Mesodermal cell (in vitro differentiated cells): ENCODE results near the gene PRKAR1B.
"Not testable (repeated sequence)": the region's sequence is repeated elsewhere in the genome, so short reads cannot be mapped to it uniquely, and the experiment has no call there.

Experiments used
- H3K27ac ChIP-seq: 2 replicates; pipeline ENCODE4 v1.7.0; 2013; ENCODE audit warnings: mild to moderate bottlenecking, low read depth, low read length, moderate library complexity; ENCODE audit not compliant: severe bottlenecking
- H3K36me3 ChIP-seq: 2 replicates; pipeline ENCODE4 v1.7.1; 2013; ENCODE audit warnings: mild to moderate bottlenecking, low read length, moderate library complexity; ENCODE audit not compliant: control insufficient read depth, insufficient read depth
- H3K4me1 ChIP-seq: one replicate; pipeline ENCODE4 v1.7.1; 2013; ENCODE audit warnings: mild to moderate bottlenecking, low read length; ENCODE audit not compliant: insufficient read depth, control insufficient read depth, poor library complexity, severe bottlenecking
- H3K4me3 ChIP-seq: 2 replicates; pipeline ENCODE4 v1.7.0; 2013; ENCODE audit warnings: low read length, control low read depth, mild to moderate bottlenecking; ENCODE audit not compliant: insufficient read depth, poor library complexity, severe bottlenecking; ENCODE audit errors: extremely low read depth
- H3K9me3 ChIP-seq: 2 replicates; pipeline ENCODE4 v1.7.1; 2013; ENCODE audit warnings: mild to moderate bottlenecking, low read length, moderate library complexity; ENCODE audit not compliant: control insufficient read depth
- WGBS, 2 experiments: methylation state at CpG; one replicate each; pipeline ENCODE4 v1.1.5; 2013; ENCODE audit warnings: missing lambda C conversion rate in 2 of 2; ENCODE audit not compliant: insufficient coverage in 2 of 2; 5-methylcytosine and 5-hydroxymethylcytosine counted together

PRKAR1B gene

DNA sequence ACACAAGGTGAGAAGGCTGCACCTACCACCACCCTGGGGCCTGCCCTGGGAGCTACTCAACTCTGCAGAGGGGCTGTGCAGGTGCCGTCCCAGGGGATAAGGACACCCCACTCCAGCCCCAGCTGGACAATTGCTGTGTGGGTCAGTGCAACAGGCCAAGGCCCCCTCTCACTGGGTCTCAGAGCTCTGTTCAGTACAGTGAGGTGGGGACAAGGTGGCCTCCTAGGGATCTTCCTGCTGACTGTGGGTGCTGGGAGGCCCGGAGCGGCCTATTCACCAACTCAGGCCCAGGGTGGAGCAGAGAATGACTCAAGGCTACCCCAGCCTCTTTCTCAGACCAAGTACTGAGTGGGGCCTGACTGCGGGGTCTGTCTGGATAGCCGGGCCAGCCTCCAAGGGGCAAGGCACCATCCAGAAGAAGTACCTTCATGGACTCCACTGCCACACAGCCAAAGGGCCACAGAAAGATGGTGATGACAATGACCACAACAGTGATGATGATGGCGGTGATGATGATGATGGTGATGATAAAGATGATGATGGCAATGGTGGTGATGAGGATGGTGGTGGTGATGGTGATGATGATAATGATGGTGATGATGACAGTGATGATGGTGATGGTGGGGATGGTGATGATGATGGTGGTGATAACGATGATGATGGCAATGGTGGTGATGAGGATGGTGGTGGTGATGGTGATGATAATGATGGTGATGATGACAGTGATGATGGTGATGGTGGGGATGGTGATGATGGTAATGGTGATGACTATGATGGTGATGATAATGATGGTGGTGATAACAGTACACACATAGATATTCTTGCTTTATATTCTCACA is 60.4 kb downstream of the PRKAR1B start:
- Histone ChIP-seq H3K9me3 (peaks cover 4% of the 10 kb centered on the region), H3K4me1 (peaks cover 3% of the 10 kb centered on the region), H3K36me3 (no peaks in the 10 kb centered on the region), H3K27ac (no peak overlapping the region), H3K4me3 (no peak overlapping the region)
- 92 to 93% methylated on average over 5 to 6 of the region's 7 CpGs for WGBS, 2 experiments

DNA sequence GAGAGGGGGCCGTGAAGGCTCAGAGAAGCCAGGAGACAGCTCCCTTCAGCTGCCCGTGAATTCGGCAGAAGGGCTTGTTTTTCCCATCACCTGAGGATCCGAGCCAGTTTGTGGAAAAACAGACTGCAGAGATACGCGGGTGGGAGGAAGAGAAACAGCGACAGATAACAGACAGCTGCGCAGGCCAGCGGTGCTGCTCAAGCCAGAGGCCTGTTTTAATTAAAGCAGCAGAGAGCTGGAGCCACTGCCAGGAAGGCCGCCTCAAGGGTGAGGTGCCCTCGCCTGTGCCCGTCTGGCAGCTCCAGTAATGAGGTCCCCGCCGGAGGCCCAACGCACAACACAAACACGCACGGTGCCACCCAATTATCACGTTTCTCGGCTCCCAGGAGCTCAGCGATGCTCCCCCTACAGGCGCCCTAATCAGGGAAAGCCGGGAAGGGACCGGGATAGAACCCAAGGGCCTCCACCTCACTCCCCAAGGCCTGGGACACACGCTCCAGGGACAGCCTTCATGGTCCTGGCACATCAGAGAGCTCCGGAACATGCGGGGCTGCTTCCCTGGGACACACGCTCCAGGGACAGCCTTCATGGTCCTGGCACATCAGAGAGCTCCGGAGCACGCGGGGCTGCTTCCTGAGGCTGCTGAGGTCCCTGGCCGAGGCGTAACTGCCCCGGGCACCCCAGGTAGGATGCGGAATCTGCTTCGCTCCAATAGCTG is 61.2 kb downstream of the PRKAR1B start:
- Histone ChIP-seq H3K27ac (peak overlapping the region; percentile 41), H3K4me1 (peaks cover 3% of the 10 kb centered on the region)
- 72 to 73% methylated on average over 33 to 35 of the region's 35 CpGs for WGBS, 2 experiments

DNA sequence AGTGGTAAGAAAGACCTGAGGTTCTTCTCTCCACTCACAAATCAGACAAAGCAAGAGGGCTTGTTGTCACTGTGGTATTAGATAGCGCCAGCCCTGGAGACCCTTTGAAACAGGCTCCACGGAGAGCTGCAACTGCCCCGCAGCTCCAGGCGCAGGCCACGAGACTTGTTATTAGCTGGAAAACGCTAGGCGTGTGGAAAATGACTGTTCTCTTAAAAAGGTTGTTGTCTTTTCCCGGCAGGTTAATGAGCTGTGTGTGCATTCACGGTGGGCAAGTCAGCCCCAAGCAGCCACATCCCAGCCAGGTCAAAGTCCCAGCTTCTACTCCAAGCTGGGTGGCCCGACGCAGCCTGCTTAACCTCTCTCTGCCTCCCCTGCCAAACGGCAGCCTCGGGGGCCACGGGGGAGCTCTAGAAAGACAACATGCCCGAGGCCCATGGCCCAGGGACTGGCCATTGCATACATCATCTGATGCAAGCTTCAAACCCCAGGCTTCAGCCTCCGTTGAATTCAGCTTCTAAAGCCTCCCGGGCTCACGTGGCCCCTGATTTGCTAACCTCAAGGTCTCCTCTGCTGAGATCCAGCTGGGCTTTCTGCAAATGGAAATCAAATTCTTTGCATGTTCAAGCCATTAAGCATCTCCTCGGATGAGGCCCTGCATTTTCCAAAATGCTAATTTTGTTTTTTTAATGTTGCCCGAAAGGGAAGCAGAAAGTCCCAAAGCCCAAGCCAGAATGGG is 61.9 kb downstream of the PRKAR1B start:
- 63 to 64% methylated on average over 16 to 20 of the region's 20 CpGs for WGBS, 2 experiments
- Histone ChIP-seq H3K4me1 (peaks cover 3% of the 10 kb centered on the region), H3K27ac (peak overlapping the region; percentile 41)

More for the DNA sequence above, 61.2 kb downstream of the PRKAR1B start:
- Histone ChIP-seq H3K36me3 (no peaks in the 10 kb centered on the region), H3K9me3 (peaks cover 4% of the 10 kb centered on the region), H3K4me3 (no peak overlapping the region)

DNA sequence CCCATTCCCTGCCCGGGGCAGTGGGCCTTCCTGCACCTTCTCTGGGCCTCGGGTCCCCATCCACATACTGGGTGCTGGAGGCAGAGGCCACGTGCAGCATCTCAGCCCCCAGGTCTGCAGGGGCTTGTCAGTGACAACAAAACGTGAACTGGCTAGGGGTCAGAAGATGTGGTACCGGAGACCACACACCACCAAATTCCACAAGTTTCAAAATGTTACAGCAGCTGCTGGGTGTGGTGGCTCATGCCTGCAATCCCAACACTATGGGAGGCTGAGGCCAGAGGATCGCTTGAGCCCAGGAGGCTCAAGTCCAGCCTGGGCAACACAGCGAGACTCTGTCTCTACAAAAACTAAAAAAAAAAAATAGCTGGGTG is 62.7 kb downstream of the PRKAR1B start:
- 95 to 96% methylated on average over 4 to 6 of the region's 7 CpGs for WGBS, 2 experiments
- Histone ChIP-seq H3K4me3 (no peak overlapping the region), H3K4me1 (peaks cover 3% of the 10 kb centered on the region), H3K27ac (no peak overlapping the region), H3K9me3 (peaks cover 4% of the 10 kb centered on the region), H3K36me3 (no peaks in the 10 kb centered on the region)

More for the DNA sequence above, 61.9 kb downstream of the PRKAR1B start:
- Histone ChIP-seq H3K4me3 (no peak overlapping the region), H3K36me3 (no peaks in the 10 kb centered on the region), H3K9me3 (peaks cover 4% of the 10 kb centered on the region)

DNA sequence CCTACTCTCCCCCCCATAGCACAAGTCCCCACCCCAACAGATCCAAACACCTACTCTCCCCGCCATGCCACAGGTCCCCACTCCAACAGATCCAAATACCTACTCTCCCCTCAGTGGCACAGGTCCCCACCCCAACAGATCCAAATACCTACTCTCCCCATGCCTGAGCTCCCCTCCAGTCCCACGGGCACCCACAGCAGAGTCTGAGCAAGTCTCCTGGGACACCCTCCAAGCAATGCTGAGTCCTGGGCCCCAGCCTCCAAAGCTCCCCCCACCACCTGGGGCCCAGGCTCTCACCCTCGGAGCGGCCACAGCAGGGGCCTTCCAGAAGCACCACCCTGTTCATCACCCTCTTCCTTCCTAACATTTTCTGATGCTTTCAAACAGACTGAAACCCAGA is 64.5 kb downstream of the PRKAR1B start:
- H3K27ac ChIP-seq = no peak overlapping the region
- no peak overlapping the region for H3K4me3 ChIP-seq
- peaks cover 3% of the 10 kb centered on the region for H3K4me1 ChIP-seq
- 91 to 92% methylated on average over 2 to 4 of the region's 4 CpGs for WGBS, 2 experiments
- H3K9me3 ChIP-seq = no peaks in the 10 kb centered on the region
- no peaks in the 10 kb centered on the region for H3K36me3 ChIP-seq

DNA sequence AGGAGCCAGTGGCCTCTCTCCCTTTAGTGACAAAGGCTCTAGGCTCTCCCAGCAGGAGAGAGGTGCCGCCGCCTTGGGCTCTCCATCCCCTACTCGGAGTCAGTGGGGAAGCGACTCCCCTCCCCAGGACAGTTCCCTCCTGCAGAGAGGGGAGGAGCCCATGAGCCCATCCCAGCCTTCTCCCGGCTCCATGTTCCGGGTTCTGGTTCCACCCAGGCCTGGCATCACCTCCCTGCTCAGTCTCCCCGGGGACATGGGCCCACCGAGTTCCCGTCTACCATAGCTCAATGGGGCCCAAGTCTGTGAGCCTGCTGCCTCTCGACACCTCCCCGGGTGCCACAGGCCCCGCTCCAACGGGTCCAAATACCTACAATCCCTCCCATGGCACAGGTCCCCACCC is 67.1 kb downstream of the PRKAR1B start:
- Histone ChIP-seq H3K36me3 (no peaks in the 10 kb centered on the region), H3K4me3 (no peak overlapping the region), H3K9me3 (no peaks in the 10 kb centered on the region), H3K27ac (no peak overlapping the region), H3K4me1 (no peaks in the 10 kb centered on the region)
- 96% methylated on average over 6 to 12 of the region's 13 CpGs for WGBS, 2 experiments

DNA sequence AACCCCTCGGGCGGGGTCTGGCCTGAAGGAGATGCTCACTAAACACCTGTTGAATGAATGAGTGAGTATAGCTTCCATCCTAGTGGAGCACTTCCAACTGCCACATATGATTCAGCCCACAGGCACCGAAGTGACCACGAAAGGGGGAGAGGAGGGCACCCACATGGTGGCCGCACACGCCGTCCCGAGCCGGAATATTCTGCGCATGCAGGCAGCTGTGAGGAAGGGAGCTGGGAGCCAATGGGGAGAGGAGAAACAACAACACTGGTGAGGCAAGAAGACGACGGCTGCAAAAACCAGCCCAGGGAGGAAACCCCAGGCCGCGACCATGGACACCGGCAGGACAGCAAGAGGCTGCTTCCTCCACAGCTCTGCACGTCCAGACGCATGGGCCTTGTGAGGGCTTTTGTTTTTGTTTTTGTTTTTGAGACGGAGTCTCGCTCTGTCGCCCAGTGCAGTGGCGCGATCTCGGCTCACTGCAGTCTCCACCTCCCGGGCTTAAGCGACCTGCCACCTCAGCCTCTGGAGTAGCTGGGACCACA is 67.7 kb downstream of the PRKAR1B start:
- Histone ChIP-seq H3K4me3 (no peak overlapping the region), H3K27ac (no peak overlapping the region), H3K36me3 (no peaks in the 10 kb centered on the region), H3K4me1 (no peaks in the 10 kb centered on the region), H3K9me3 (peaks cover under 1% of the 10 kb centered on the region)
- WGBS, 2 experiments = 94 to 100% methylated on average over 13 to 18 of the region's 25 CpGs

DNA sequence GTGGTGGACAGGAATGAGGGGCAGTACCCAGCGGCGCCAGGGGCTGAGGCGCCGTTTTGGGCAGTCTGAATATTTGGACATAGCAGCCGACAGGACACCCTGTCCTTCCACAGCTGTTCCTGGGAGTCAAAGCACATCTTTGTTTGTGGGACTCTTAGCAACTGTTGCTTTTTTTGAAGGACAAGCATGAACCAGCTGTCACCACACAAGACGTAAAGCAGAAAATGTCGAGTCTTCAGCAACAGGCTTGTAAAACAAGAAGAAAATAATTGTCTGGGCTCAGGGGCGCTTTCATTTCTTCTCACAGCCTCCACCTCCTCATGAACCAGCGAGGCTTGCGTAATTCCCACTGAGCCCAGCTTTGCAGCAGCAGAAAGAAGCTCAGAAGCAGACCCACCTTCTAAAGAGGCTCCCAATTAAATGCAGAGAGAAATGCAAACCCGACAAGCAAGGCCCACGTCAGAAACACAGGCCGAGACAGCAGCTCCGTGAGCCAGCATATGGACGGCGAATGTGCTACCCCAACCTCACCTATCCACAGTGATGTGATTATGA is 69.4 kb downstream of the PRKAR1B start:
- H3K27ac ChIP-seq = peak overlapping the region; percentile 41
- no peaks in the 10 kb centered on the region for H3K4me1 ChIP-seq
- peaks cover 18% of the 10 kb centered on the region for H3K9me3 ChIP-seq
- H3K4me3 ChIP-seq = no peak overlapping the region
- WGBS, 2 experiments = 85 to 94% methylated on average over 13 to 14 of the region's 16 CpGs
- H3K36me3 ChIP-seq = no peaks in the 10 kb centered on the region

DNA sequence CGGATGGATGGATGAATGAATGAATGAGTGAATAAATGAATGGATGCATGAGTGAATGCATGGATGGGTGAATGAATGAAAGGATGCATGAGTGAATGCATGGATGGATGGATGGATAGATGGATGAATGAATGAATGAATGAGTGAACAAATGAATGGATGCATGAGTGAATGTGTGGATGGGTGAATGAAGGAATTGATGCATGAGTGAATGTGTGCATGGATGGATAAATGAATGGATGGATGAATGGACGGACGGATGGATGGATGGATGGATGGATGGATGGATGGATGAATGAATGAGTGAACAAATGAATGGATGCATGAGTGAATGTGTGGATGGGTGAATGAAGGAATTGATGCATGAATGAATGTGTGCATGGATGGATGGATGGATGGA is 70.1 kb downstream of the PRKAR1B start:
- H3K4me1 ChIP-seq, H3K36me3 ChIP-seq, H3K27ac ChIP-seq, H3K4me3 ChIP-seq: not testable (repeated sequence)
- 87 to 92% methylated on average over 3 of the region's 3 CpGs for WGBS, 2 experiments
- H3K9me3 ChIP-seq = peaks cover 23% of the 10 kb centered on the region

DNA sequence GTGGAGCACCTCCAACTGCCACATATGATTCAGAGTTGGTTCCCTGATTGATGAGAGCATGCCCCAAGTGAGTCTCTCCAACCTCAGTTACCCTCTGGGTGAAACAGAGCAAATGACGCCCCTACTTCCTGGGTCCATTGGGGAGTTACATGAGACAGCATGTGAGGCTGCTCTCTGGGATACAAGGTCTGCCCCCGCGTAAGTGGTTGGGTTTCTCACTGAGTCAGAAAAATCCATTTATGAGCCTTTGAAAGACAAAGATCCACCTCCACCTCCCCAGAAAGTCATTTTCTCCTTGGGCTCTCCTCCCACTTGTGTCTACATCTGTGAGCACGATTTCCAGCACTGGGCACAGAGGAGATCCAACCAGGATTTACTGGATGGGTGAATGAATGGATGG is 71.3 kb downstream of the PRKAR1B start:
- peaks cover 27% of the 10 kb centered on the region for H3K9me3 ChIP-seq
- no peaks in the 10 kb centered on the region for H3K36me3 ChIP-seq
- no peaks in the 10 kb centered on the region for H3K4me1 ChIP-seq
- WGBS, 2 experiments = 83 to 90% methylated on average over 4 of the region's 4 CpGs
- H3K4me3 ChIP-seq = no peak overlapping the region
- H3K27ac ChIP-seq = no peak overlapping the region
